Ovary (tissue), 3 donors: Measurements from ENCODE around the gene EFCC1.

Source experiments
- POLR2A ChIP-seq: fragments of 450-650 bp; IDR thresholded peaks from one replicate; pipeline ENCODE4 v1.6.1; 2017; ENCODE audit warnings: antibody characterized with exemption, mild to moderate bottlenecking, moderate library complexity
- TF ChIP-seq, protein P1 (sequence below), 3 donors: fragments of 450-650 bp in 2 of 3; fragments of 200-600 bp in 1 of 3; IDR thresholded peaks; one replicate each; pipeline versions ENCODE4 v1.5.1 to v1.8.0; 2016 to 2022; ENCODE audit warnings: antibody characterized with exemption in 3 of 3, mild to moderate bottlenecking in 1 of 3
- donor health status: DM: no; HTN: no; CAD: no.

DNA sequence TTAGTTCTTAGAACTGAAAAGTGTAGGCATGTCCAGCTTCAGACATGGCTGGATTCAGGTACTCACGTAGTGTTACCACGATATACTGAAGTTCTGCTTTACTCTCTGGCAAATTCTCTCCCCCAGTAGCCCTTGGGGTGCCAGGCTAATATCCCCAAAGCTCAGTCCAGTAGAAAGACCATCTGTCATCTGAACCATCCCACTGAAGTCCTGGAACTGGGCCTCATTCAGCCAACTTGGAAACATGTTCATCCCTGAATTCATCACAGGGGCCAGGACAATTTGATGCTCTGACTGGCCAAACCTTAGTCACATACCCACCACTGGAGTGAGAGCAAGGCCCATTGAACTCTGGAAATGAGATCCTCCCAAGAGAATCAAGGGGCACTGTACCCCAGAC, 8.2 kb downstream of the EFCC1 start:
- TF ChIP-seq POLR2A = no peak
- TF ChIP-seq, protein P1, sequence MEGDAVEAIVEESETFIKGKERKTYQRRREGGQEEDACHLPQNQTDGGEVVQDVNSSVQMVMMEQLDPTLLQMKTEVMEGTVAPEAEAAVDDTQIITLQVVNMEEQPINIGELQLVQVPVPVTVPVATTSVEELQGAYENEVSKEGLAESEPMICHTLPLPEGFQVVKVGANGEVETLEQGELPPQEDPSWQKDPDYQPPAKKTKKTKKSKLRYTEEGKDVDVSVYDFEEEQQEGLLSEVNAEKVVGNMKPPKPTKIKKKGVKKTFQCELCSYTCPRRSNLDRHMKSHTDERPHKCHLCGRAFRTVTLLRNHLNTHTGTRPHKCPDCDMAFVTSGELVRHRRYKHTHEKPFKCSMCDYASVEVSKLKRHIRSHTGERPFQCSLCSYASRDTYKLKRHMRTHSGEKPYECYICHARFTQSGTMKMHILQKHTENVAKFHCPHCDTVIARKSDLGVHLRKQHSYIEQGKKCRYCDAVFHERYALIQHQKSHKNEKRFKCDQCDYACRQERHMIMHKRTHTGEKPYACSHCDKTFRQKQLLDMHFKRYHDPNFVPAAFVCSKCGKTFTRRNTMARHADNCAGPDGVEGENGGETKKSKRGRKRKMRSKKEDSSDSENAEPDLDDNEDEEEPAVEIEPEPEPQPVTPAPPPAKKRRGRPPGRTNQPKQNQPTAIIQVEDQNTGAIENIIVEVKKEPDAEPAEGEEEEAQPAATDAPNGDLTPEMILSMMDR (IDR thresholded peaks at IDR 0.05) = no peak
